H1 (cell line): Measurements from ENCODE around the gene KCND1. TPM values are rescaled to one million over a fixed set of nuclear protein-coding genes. Genes with fewer than 3 reads are reported as not detected.

Source experiments
- CTCF ChIA-PET: fragments of 300-600 bp; sonication (Branson Sonifier 250); formaldehyde crosslinking; loops from one replicate; lab custom pipeline; 2021; ENCODE audit not compliant: partially characterized antibody; lab: Charles Lee
- POLR2A ChIA-PET: fragments of 300-600 bp; sonication (Branson Sonifier 250); formaldehyde crosslinking; loops from one replicate; lab custom pipeline; 2021; ENCODE audit warnings: inconsistent platforms; ENCODE audit not compliant: partially characterized antibody; lab: Charles Lee
- DNase-seq, 2 experiments: peaks; one replicate each; pipeline versions ENCODE4 v3.0.0 to v3.0.0-alpha.2; 2010 to 2022; ENCODE audit warnings: low spot score in 2 of 2, low read depth in 1 of 2, mixed read lengths in 1 of 2
- FAIRE-seq: peaks from 2 replicates; lab custom pipeline; 2011; peaks lifted over from hg19 to GRCh38; lab: Jason Lieb, UNC
- H2AFZ ChIP-seq: 2 replicates; pipeline ENCODE4 v1.8.1; 2012; ENCODE audit warnings: low read length, inconsistent platforms
- H2AK5ac ChIP-seq: 2 replicates; pipeline ENCODE4 v1.6.1; 2013; ENCODE audit warnings: low read depth, low read length
- H2BK120ac ChIP-seq: replicated peaks from 2 replicates; pipeline ENCODE3; 2013; ENCODE audit warnings: low read depth, low read length, inconsistent platforms
- H2BK12ac ChIP-seq: 2 replicates; pipeline ENCODE4 v1.6.1; 2013; ENCODE audit warnings: low read depth, low read length
- H2BK15ac ChIP-seq: 2 replicates; pipeline ENCODE4 v1.6.1; 2013; ENCODE audit warnings: low read length
- H2BK20ac ChIP-seq: 2 replicates; pipeline ENCODE4 v1.6.1; 2013; ENCODE audit warnings: low read length
- H2BK5ac ChIP-seq: 2 replicates; pipeline ENCODE4 v1.6.1; 2013; ENCODE audit warnings: low read depth, low read length
- H3K14ac ChIP-seq: 2 replicates; pipeline ENCODE4 v1.6.1; 2013; ENCODE audit warnings: inconsistent platforms; ENCODE audit not compliant: insufficient read length
- H3K18ac ChIP-seq: 2 replicates; pipeline ENCODE4 v1.6.1; 2013; ENCODE audit warnings: low read length; ENCODE audit errors: extremely low read depth
- H3K23ac ChIP-seq: 2 replicates; pipeline ENCODE4 v1.6.1; 2013; ENCODE audit warnings: inconsistent platforms; ENCODE audit not compliant: insufficient read length
- H3K23me2 ChIP-seq: 2 replicates; pipeline ENCODE4 v1.6.1; 2013; ENCODE audit warnings: low read depth, low read length
- H3K27ac ChIP-seq: 2 replicates; pipeline ENCODE4 v1.6.1; 2011; ENCODE audit warnings: low read depth, low read length, inconsistent platforms
- H3K27me3 ChIP-seq, 4 experiments: replicated peaks in 1 of 4; 1 replicate in 1 of 4; 2 replicates in 3 of 4; pipeline versions ENCODE4 v1.6.1 to v1.8.1; 2011 to 2013; ENCODE audit warnings: low read length in 3 of 4, mild to moderate bottlenecking in 3 of 4, inconsistent platforms in 2 of 4, mixed read lengths in 2 of 4, moderate library complexity in 1 of 4; ENCODE audit not compliant: control insufficient read depth in 3 of 4, insufficient read depth in 3 of 4; ENCODE audit errors: extremely low read depth in 1 of 4
- H3K36me3 ChIP-seq, 4 experiments: 2 replicates each; pipeline versions ENCODE4 v1.6.1 to v1.8.1; 2011 to 2013; ENCODE audit warnings: mild to moderate bottlenecking in 4 of 4, low read length in 3 of 4, moderate library complexity in 2 of 4, control low read depth in 1 of 4, inconsistent platforms in 1 of 4; ENCODE audit not compliant: insufficient read depth in 4 of 4, control insufficient read depth in 2 of 4
- H3K4ac ChIP-seq: replicated peaks from 2 replicates; pipeline ENCODE3; 2013; ENCODE audit warnings: low read length, low read depth, mixed read lengths, inconsistent platforms; ENCODE audit not compliant: insufficient read length
- H3K4me1 ChIP-seq, 4 experiments: replicated peaks in 1 of 4; 1 replicate in 1 of 4; 2 replicates in 3 of 4; pipeline versions ENCODE4 v1.6.1 to v1.8.1; 2011 to 2013; ENCODE audit warnings: low read length in 3 of 4, inconsistent platforms in 2 of 4, mixed read lengths in 1 of 4; ENCODE audit not compliant: insufficient read depth in 4 of 4, control insufficient read depth in 3 of 4
- H3K4me2 ChIP-seq, 2 experiments: 2 replicates each; pipeline versions ENCODE4 v1.6.1 to v1.8.1; 2011 to 2013; ENCODE audit warnings: low read depth in 2 of 2, low read length in 2 of 2, control low read depth in 1 of 2, inconsistent platforms in 1 of 2, mild to moderate bottlenecking in 1 of 2; ENCODE audit not compliant: insufficient read depth in 1 of 2
- H3K4me3 ChIP-seq, 4 experiments: fragments of 200-600, 300-600 bp in 1 of 4; sonication (generic), shearing (Covaris generic), sonication (Bioruptor Twin) in 1 of 4; 2 replicates each; pipeline versions ENCODE4 v1.5.1 to v1.8.1; 2011 to 2016; ENCODE audit warnings: low read length in 4 of 4, low read depth in 3 of 4, control low read depth in 2 of 4, inconsistent platforms in 2 of 4, mild to moderate bottlenecking in 2 of 4, mixed read lengths in 1 of 4, moderate library complexity in 1 of 4; ENCODE audit not compliant: insufficient read depth in 2 of 4; ENCODE audit errors: extremely low read depth in 1 of 4
- H3K56ac ChIP-seq: replicated peaks from 2 replicates; pipeline ENCODE3; 2013; ENCODE audit warnings: low read depth, mild to moderate bottlenecking, mixed read lengths, low read length, inconsistent platforms; ENCODE audit not compliant: insufficient read length
- H3K79me1 ChIP-seq: 2 replicates; pipeline ENCODE4 v1.6.1; 2013; ENCODE audit warnings: low read depth, low read length, control low read depth
- H3K79me2 ChIP-seq, 2 experiments: 2 replicates each; pipeline versions ENCODE4 v1.6.1 to v1.8.1; 2012 to 2013; ENCODE audit warnings: low read length in 2 of 2, mild to moderate bottlenecking in 2 of 2, inconsistent platforms in 1 of 2; ENCODE audit not compliant: insufficient read depth in 2 of 2, control insufficient read depth in 1 of 2
- H3K9ac ChIP-seq, 4 experiments: replicated peaks in 1 of 4; 1 replicate in 1 of 4; 2 replicates in 3 of 4; pipeline versions ENCODE4 v1.6.1 to v1.8.1; 2011 to 2013; ENCODE audit warnings: low read depth in 3 of 4, low read length in 3 of 4, control low read depth in 2 of 4, mild to moderate bottlenecking in 2 of 4, moderate library complexity in 2 of 4, inconsistent platforms in 1 of 4; ENCODE audit errors: extremely low read depth in 1 of 4
- H3K9me3 ChIP-seq, 2 experiments: 2 replicates each; pipeline versions ENCODE4 v1.6.1 to v1.8.1; 2012 to 2013; ENCODE audit warnings: mild to moderate bottlenecking in 2 of 2, moderate library complexity in 2 of 2, control low read depth in 1 of 2, inconsistent platforms in 1 of 2, low read depth in 1 of 2, low read length in 1 of 2, mixed read lengths in 1 of 2; ENCODE audit not compliant: insufficient read depth in 2 of 2
- H4K20me1 ChIP-seq, 2 experiments: replicated peaks in 1 of 2; 2 replicates each; pipeline versions ENCODE3 to v1.8.1; 2011 to 2013; ENCODE audit warnings: inconsistent platforms in 2 of 2, low read length in 2 of 2, mild to moderate bottlenecking in 1 of 2; ENCODE audit not compliant: insufficient read depth in 2 of 2, control insufficient read depth in 1 of 2
- H4K5ac ChIP-seq: 2 replicates; pipeline ENCODE4 v1.6.1; 2013; ENCODE audit warnings: low read length, low read depth, mixed read lengths, inconsistent platforms; ENCODE audit not compliant: insufficient read length
- H4K8ac ChIP-seq: 2 replicates; pipeline ENCODE4 v1.8.0; 2013; ENCODE audit warnings: mild to moderate bottlenecking, moderate library complexity, low read length, inconsistent platforms; ENCODE audit not compliant: insufficient read depth; ENCODE audit errors: extremely low read depth
- H4K91ac ChIP-seq: replicated peaks from 2 replicates; pipeline ENCODE3; 2013; ENCODE audit warnings: low read length, mixed read lengths, inconsistent platforms; ENCODE audit not compliant: insufficient read length
- CHD2 ChIP-seq: IDR thresholded peaks from 2 replicates; pipeline ENCODE4 v1.6.1; 2012; ENCODE audit warnings: low read length, improper control_type of control experiment
- GABPA ChIP-seq: IDR thresholded peaks from 2 replicates; pipeline ENCODE4 v1.6.1; 2011; ENCODE audit warnings: mild to moderate bottlenecking, low read length, moderate library complexity, borderline replicate concordance; ENCODE audit not compliant: insufficient read depth
- KDM1A ChIP-seq: fragments of 200-600, 300-600 bp; sonication (generic); IDR thresholded peaks from 2 replicates; pipeline ENCODE4 v1.7.1; 2016; ENCODE audit warnings: mild to moderate bottlenecking, low read length, borderline replicate concordance
- KDM4A ChIP-seq: IDR thresholded peaks from one replicate; pipeline ENCODE4 v1.7.1; 2012; ENCODE audit warnings: low read depth, mild to moderate bottlenecking, moderate library complexity, low read length, inconsistent platforms; ENCODE audit not compliant: severe bottlenecking
- NANOG ChIP-seq: IDR thresholded peaks from 2 replicates; pipeline ENCODE4 v1.6.1; 2011; ENCODE audit warnings: low read length, low read depth, mild to moderate bottlenecking, inconsistent platforms; ENCODE audit not compliant: insufficient read depth, poor library complexity, severe bottlenecking
- PHF8 ChIP-seq: fragments of 200-600 bp; sonication (generic); conservative IDR thresholded peaks from 2 replicates; pipeline ENCODE4 v1.7.1; 2012; ENCODE audit warnings: low read depth, mild to moderate bottlenecking, inconsistent platforms, low read length, moderate library complexity
- SIX5 ChIP-seq: IDR thresholded peaks from 2 replicates; pipeline ENCODE4 v1.6.1; 2011; ENCODE audit warnings: mild to moderate bottlenecking, low read depth, low read length
- SRF ChIP-seq: IDR thresholded peaks from 2 replicates; pipeline ENCODE4 v1.6.1; 2011; ENCODE audit warnings: mild to moderate bottlenecking, low read depth, low read length, moderate library complexity
- WGBS, 2 experiments: shearing (Covaris generic) in 1 of 2; methylation state at CpG; one replicate each; pipeline versions ENCODE4 v1.1.6 to v1.1.7; 2013 to 2015; ENCODE audit warnings: low lambda C conversion rate in 2 of 2, mixed read lengths in 2 of 2, inconsistent platforms in 1 of 2, low coverage in 1 of 2, missing lambda C conversion rate in 1 of 2; ENCODE audit not compliant: insufficient replicate concordance in 2 of 2, insufficient coverage in 1 of 2, insufficient read length in 1 of 2; ENCODE audit errors: extremely low coverage in 1 of 2, missing lambda C conversion rate in 1 of 2; 5-methylcytosine and 5-hydroxymethylcytosine counted together
- polyA plus RNA-seq, 7 experiments: library from polyadenylated mRNA; depleted of rRNA in 3 of 7; stranded (reverse) in 5 of 7; unstranded in 2 of 7; fragments of >200 nt in 5 of 7; fragments of 200-250 nt in 2 of 7; gene quantifications; 1 replicate in 5 of 7; 2 replicates in 1 of 7; 4 replicates in 1 of 7; pipeline versions ENCODE4 v1.2.1 to v1.2.3, GENCODE V29; 2011 to 2013; ENCODE audit warnings: missing spikeins in 2 of 7, mixed read lengths in 2 of 7
- total RNA-seq: library from RNA; stranded (reverse); fragmentation: NEBNext Ultra II Directional; extraction: Animal tissue kit (Norgen Biotek cat#: 25700); gene quantifications from 2 replicates; pipeline ENCODE4 v1.2.1, GENCODE V29; 2021

KCND1 gene
- total and polyA plus RNA-seq, 2 of the 8 experiments (the other 6 are each of a cell fraction or from before 2014, with no cell fraction given): 3.1 to 6.8 TPM

- peak overlapping the region; percentile 68 for H4K5ac ChIP-seq
- TF ChIP-seq GABPA (no peak), KDM4A (no peak), KDM1A (no peak), SIX5 (no peak), NANOG (no peak), SRF (no peak), CHD2 (no peak), PHF8 (peak; percentile 18; the same call in 1 of the 2 replicates)
- H2BK15ac ChIP-seq: no peak overlapping the region
- H4K20me1 ChIP-seq: peaks cover 10 to 20% of the 10 kb centered on the region in 2 experiments
- FAIRE-seq: peak; percentile 7
- no peak overlapping the region for H2BK20ac ChIP-seq
- no peaks in the 10 kb centered on the region; a peak in 1 of 4 replicates for H3K9me3 ChIP-seq
- peak in 1 of 2 experiments; percentile 56 for DNase-seq
- H2BK12ac ChIP-seq: 0 out of 2 replicates have a peak overlapping the region, but pooled peaks have one; percentile 84
- H3K36me3 ChIP-seq: peaks cover 4 to 41% (median 21%) of the 10 kb centered on the region in 4 experiments; a peak in 7 of 8 replicates
- no peaks in the 10 kb centered on the region for H3K27me3 ChIP-seq
- peaks cover 11% of the 10 kb centered on the region for H3K23me2 ChIP-seq
- peak overlapping the region; percentile 96 for H2BK5ac ChIP-seq
- no peak overlapping the region for H2AFZ ChIP-seq
- H2AK5ac ChIP-seq: peak overlapping the region; percentile 93; the same call in 1 of the 2 replicates
- H2BK120ac ChIP-seq: peak overlapping the region; percentile 33
- peak overlapping the region; percentile 81 for H4K91ac ChIP-seq
- peak overlapping the region; percentile 52 to 96 (median 75) for H3K4me3 ChIP-seq
- H3K4me1 ChIP-seq: peaks cover 8 to 15% (median 13%) of the 10 kb centered on the region in 4 experiments; a peak in 6 of 7 replicates
- WGBS, 2 experiments: 4% methylated on average over 13 of the region's 15 CpGs; no CpG with 5 or more reads in 1 of the 2 experiments
- H3K56ac ChIP-seq: peak overlapping the region; percentile 46
- no peak overlapping the region for H3K4ac ChIP-seq
- H3K79me1 ChIP-seq: no peaks in the 10 kb centered on the region
- H3K9ac ChIP-seq: peak overlapping the region in 3 of 4 experiments; percentile 60 to 83 (median 74); a peak in 6 of 7 replicates
- peaks cover 16 to 61% of the 10 kb centered on the region in 2 experiments for H3K79me2 ChIP-seq
- no peak overlapping the region for H3K23ac ChIP-seq
- peak overlapping the region; percentile 83 for H3K27ac ChIP-seq
- H3K14ac ChIP-seq: no peak overlapping the region
- peak overlapping the region; percentile 79 to 94 for H3K4me2 ChIP-seq
- H4K8ac ChIP-seq: peak overlapping the region; percentile 95; the same call in 1 of the 2 replicates
- ChIA-PET CTCF (interaction anchor here (2.2 kb wide), 1 partner anchor 27 kb away, joined by 6 read pairs; no protein-coding TSS in a partner anchor), POLR2A (interaction anchor here (0.6 to 30.9 kb wide), 8 partner anchors 9 to 1000 kb away, joined by 3 to 572 read pairs (median 4); partner anchors contain the start of genes PQBP1 and TIMM17B)
- H3K18ac ChIP-seq: no peak overlapping the region; the same call in 1 of the 2 replicates
Observed at GRCh38 chrX:48919360-48919841, 52.2 kb downstream of the KCND1 start.
